Activated T-helper 2 cell treated with anti-CD3 and anti-CD28 coated beads, Interferon-gamma antibody, Interleukin-2, Interleukin-4, amounts not matched to agents 10 μg/mL and 5 μg/mL and 100 μg/mL, durations not matched to agents 14 hours and 24 hours and 36 hours (primary cell): ENCODE data around the gene ARVCF. TPM values are rescaled to one million over a fixed set of nuclear protein-coding genes. Genes with fewer than 3 reads are reported as not detected.

Experiments used
- DNase-seq: peaks from one replicate; pipeline ENCODE4 v3.0.0; 2021; ENCODE audit warnings: low spot score
- H3K27ac Mint-ChIP-seq: one replicate; pipeline ENCODE4 v1.8.0; 2021; ENCODE audit warnings: mixed read lengths
- H3K27me3 Mint-ChIP-seq: one replicate; pipeline ENCODE4 v1.8.0; 2021; ENCODE audit warnings: low read depth, mixed read lengths
- H3K36me3 Mint-ChIP-seq: one replicate; pipeline ENCODE4 v1.8.0; 2021; ENCODE audit warnings: low read depth, mixed read lengths
- H3K4me1 Mint-ChIP-seq: one replicate; pipeline ENCODE4 v1.8.0; 2021; ENCODE audit warnings: low read depth, mixed read lengths
- H3K4me3 Mint-ChIP-seq: one replicate; pipeline ENCODE4 v1.8.0; 2021; ENCODE audit warnings: low read depth, mild to moderate bottlenecking, moderate library complexity, mixed read lengths
- H3K9me3 Mint-ChIP-seq: one replicate; pipeline ENCODE4 v1.8.0; 2021; ENCODE audit warnings: mixed read lengths
- intact Hi-C: fragments of 100-400 bp; cut with micrococcal nuclease; formaldehyde crosslinking; loops from one replicate; pipeline ENCODE4 v1.15.1; 2023
- total RNA-seq: library from RNA; stranded (reverse); gene quantifications from 2 replicates; pipeline ENCODE4 v1.2.3, GENCODE V29; 2022

The ARVCF gene
- total RNA-seq, 1 donor from 2014 or later = 3.9 TPM

- no peak for DNase-seq
- H3K4me1 Mint-ChIP-seq = no peaks in the 10 kb centered on the region
- no peaks in the 10 kb centered on the region for H3K9me3 Mint-ChIP-seq
- H3K27me3 Mint-ChIP-seq = no peaks in the 10 kb centered on the region
- no peak overlapping the region for H3K4me3 Mint-ChIP-seq
- H3K27ac Mint-ChIP-seq = no peak overlapping the region
- H3K36me3 Mint-ChIP-seq = no peaks in the 10 kb centered on the region
- intact Hi-C loops = no loop called here
Measured at GRCh38 chr22:19976671-19977070, 40.0 kb downstream of the ARVCF start.

- Mint-ChIP-seq H3K4me1 (no peaks in the 10 kb centered on the region), H3K27me3 (no peaks in the 10 kb centered on the region), H3K9me3 (no peaks in the 10 kb centered on the region), H3K27ac (no peak overlapping the region), H3K4me3 (no peak overlapping the region), H3K36me3 (no peaks in the 10 kb centered on the region)
- intact Hi-C loops = no loop called here
- no peak for DNase-seq
Measured at GRCh38 chr22:19975707-19976035, 41.0 kb downstream of the ARVCF start.

GRCh38 chr22:19974935-19975706 is 41.5 kb downstream of the ARVCF start:
- DNase-seq = no peak
- Mint-ChIP-seq H3K27me3 (no peaks in the 10 kb centered on the region), H3K27ac (no peak overlapping the region), H3K4me3 (no peak overlapping the region), H3K4me1 (no peaks in the 10 kb centered on the region), H3K9me3 (no peaks in the 10 kb centered on the region), H3K36me3 (no peaks in the 10 kb centered on the region)
- intact Hi-C loops = loop anchor here (5.0 kb wide), 1 partner anchor 52 kb away; no protein-coding TSS in a partner anchor

GRCh38 chr22:19974268-19974861 is 42.3 kb downstream of the ARVCF start:
- DNase-seq = peak; percentile 30
- no peaks in the 10 kb centered on the region for H3K27me3 Mint-ChIP-seq
- no peak overlapping the region for H3K4me3 Mint-ChIP-seq
- H3K4me1 Mint-ChIP-seq = no peaks in the 10 kb centered on the region
- no peak overlapping the region for H3K27ac Mint-ChIP-seq
- intact Hi-C loops = loop anchor here (5.0 kb wide), 1 partner anchor 53 kb away; no protein-coding TSS in a partner anchor
- no peaks in the 10 kb centered on the region for H3K9me3 Mint-ChIP-seq
- no peaks in the 10 kb centered on the region for H3K36me3 Mint-ChIP-seq

GRCh38 chr22:19973551-19974267 is 42.9 kb downstream of the ARVCF start:
- Mint-ChIP-seq H3K27me3 (no peaks in the 10 kb centered on the region), H3K27ac (no peak overlapping the region), H3K36me3 (no peaks in the 10 kb centered on the region), H3K9me3 (no peaks in the 10 kb centered on the region), H3K4me1 (no peaks in the 10 kb centered on the region), H3K4me3 (no peak overlapping the region)
- no peak for DNase-seq
- intact Hi-C loops = loop anchor here (5.0 kb wide), 1 partner anchor 54 kb away; no protein-coding TSS in a partner anchor

GRCh38 chr22:19972652-19973550 is 43.7 kb downstream of the ARVCF start:
- Mint-ChIP-seq H3K36me3 (no peaks in the 10 kb centered on the region), H3K27me3 (no peaks in the 10 kb centered on the region), H3K27ac (no peak overlapping the region), H3K4me1 (no peaks in the 10 kb centered on the region), H3K9me3 (no peaks in the 10 kb centered on the region), H3K4me3 (no peak overlapping the region)
- DNase-seq = no peak
- intact Hi-C loops = loop anchor here (5.0 kb wide), 1 partner anchor 54 kb away; no protein-coding TSS in a partner anchor

GRCh38 chr22:19972251-19972650 is 44.4 kb downstream of the ARVCF start:
- H3K4me1 Mint-ChIP-seq = no peaks in the 10 kb centered on the region
- H3K9me3 Mint-ChIP-seq = no peaks in the 10 kb centered on the region
- H3K4me3 Mint-ChIP-seq = no peak overlapping the region
- no peak for DNase-seq
- H3K27ac Mint-ChIP-seq = no peak overlapping the region
- peaks cover 2% of the 10 kb centered on the region for H3K36me3 Mint-ChIP-seq
- no peaks in the 10 kb centered on the region for H3K27me3 Mint-ChIP-seq
- intact Hi-C loops = loop anchor here (5.0 kb wide), 1 partner anchor 55 kb away; no protein-coding TSS in a partner anchor

GRCh38 chr22:19971276-19972124 is 45.1 kb downstream of the ARVCF start:
- Mint-ChIP-seq H3K27me3 (no peaks in the 10 kb centered on the region), H3K27ac (no peak overlapping the region), H3K4me1 (no peaks in the 10 kb centered on the region), H3K9me3 (no peaks in the 10 kb centered on the region), H3K4me3 (no peak overlapping the region), H3K36me3 (peaks cover 9% of the 10 kb centered on the region)
- intact Hi-C loops = loop anchor here (2.0 to 5.0 kb wide), 2 partner anchors 56 to 157 kb away; no protein-coding TSS in a partner anchor
- DNase-seq = no peak

GRCh38 chr22:19970479-19971275 is 45.9 kb downstream of the ARVCF start:
- Mint-ChIP-seq H3K36me3 (peaks cover 9% of the 10 kb centered on the region), H3K4me1 (no peaks in the 10 kb centered on the region), H3K27ac (no peak overlapping the region), H3K27me3 (no peaks in the 10 kb centered on the region), H3K4me3 (no peak overlapping the region), H3K9me3 (no peaks in the 10 kb centered on the region)
- intact Hi-C loops = loop anchor here (2.0 to 5.0 kb wide), 2 partner anchors 57 to 158 kb away; no protein-coding TSS in a partner anchor
- DNase-seq = peak; percentile 66

- Mint-ChIP-seq H3K9me3 (no peaks in the 10 kb centered on the region), H3K4me3 (no peak overlapping the region), H3K4me1 (no peaks in the 10 kb centered on the region), H3K36me3 (peaks cover 9% of the 10 kb centered on the region), H3K27ac (no peak overlapping the region), H3K27me3 (no peaks in the 10 kb centered on the region)
- intact Hi-C loops = loop anchor here (2.0 to 5.0 kb wide), 2 partner anchors 57 to 159 kb away; no protein-coding TSS in a partner anchor
- no peak for DNase-seq
Measured at GRCh38 chr22:19970031-19970478, 46.6 kb downstream of the ARVCF start.
